Inflammatory macrophage treated with lipopolysaccharide for 4 hours (primary cell): ENCODE results near the gene HCLS1.
"Not testable (repeated sequence)": the region's sequence is repeated elsewhere in the genome, so short reads cannot be mapped to it uniquely, and the experiment has no call there.

Experiments
- DNase-seq: peaks from one replicate; pipeline ENCODE4 v3.0.0-alpha.2; 2020

Gene HCLS1

GRCh38 chr3:121594850-121595249 lies 65.9 kb downstream of the HCLS1 start:
- DNase-seq = no peak

- not testable (repeated sequence) for DNase-seq
These were observed 66.9 kb downstream of the HCLS1 start for GRCh38 chr3:121593806-121594205.

- DNase-seq = no peak
These were observed 67.6 kb downstream of the HCLS1 start, which contains the start of gene FBXO40 for GRCh38 chr3:121592856-121593702. Gene FBXO40 (plus strand): TSS chr3:121593379. CDS start chr3:121620576, 27,197 bp downstream.

- DNase-seq = no peak
These were observed 76.3 kb downstream of the HCLS1 start for GRCh38 chr3:121584418-121584817.

DNA sequence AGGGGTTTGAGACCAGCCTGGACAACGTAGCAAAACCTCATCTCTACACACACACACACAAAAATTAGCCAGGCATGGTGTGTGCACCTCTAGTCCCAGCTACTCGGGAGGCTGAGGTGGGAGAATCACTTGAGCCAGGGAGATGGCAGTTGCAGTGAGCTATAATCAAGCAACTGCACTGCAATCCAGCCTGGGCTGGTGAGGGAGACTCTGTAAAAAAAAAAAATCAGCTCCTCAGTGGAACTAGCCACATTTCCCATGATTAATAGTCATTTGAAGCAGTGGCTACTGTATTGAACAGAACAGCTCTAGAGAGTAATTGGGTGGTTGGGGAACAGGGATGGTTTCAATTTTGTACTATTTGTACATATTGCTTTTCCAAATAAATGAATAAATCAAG lies 79.0 kb downstream of the HCLS1 start:
- no peak for DNase-seq
